GM12873 (cell line): Measurements from ENCODE around the gene EPN1.
"Not testable (repeated sequence)": the region's sequence is repeated elsewhere in the genome, so short reads cannot be mapped to it uniquely, and the experiment has no call there.

Experiments used
- CTCF ChIP-seq: IDR thresholded peaks from 2 replicates; pipeline ENCODE4 v1.5.1; 2012; ENCODE audit warnings: low read depth, mild to moderate bottlenecking, moderate library complexity, low read length, control low read depth; ENCODE audit not compliant: insufficient read depth; ENCODE audit errors: missing control alignments

The EPN1 gene

GRCh38 chr19:55723491-55723890 lies 48.5 kb downstream of the EPN1 start:
- TF ChIP-seq CTCF: no peak

GRCh38 chr19:55738302-55738701 lies 63.3 kb downstream of the EPN1 start, which contains the start of gene NLRP9:
NLRP9 (minus strand) TSS chr19:55738402; CDS start chr19:55738374, 28 bp downstream.
- TF ChIP-seq CTCF: no peak

- no peak for TF ChIP-seq CTCF
Observed at GRCh38 chr19:55750715-55751114, 75.7 kb downstream of the EPN1 start.

GRCh38 chr19:55753401-55753800 lies 78.4 kb downstream of the EPN1 start:
- TF ChIP-seq CTCF: no peak

- not testable (repeated sequence) for TF ChIP-seq CTCF
Observed at GRCh38 chr19:55758797-55759196, 83.8 kb downstream of the EPN1 start, which contains the start of gene RFPL4A. RFPL4A (plus strand) TSS chr19:55759097; CDS start chr19:55761801, 2,704 bp downstream.
